DMS 273 (cell line): ENCODE data around the gene SLC25A30.

Experiments used
- DNase-seq: peaks from one replicate; lab custom pipeline; 2025; ENCODE audit not compliant: unreplicated experiment; lab: John Stamatoyannopoulos, UW

The SLC25A30 gene

GRCh38 chr13:45417790-45418534 lies at the start of gene SLC25A30:
TSS of gene SLC25A30 (minus strand) at chr13:45418373. CDS start at chr13:45411425, 6,948 bp downstream.
- peak; percentile 91 for DNase-seq

GRCh38 chr13:45466359-45466758 lies 48.2 kb upstream of the SLC25A30 start:
- no peak for DNase-seq

- DNase-seq, result peak; percentile 96
Measured at GRCh38 chr13:45464687-45465453, 46.7 kb upstream of the SLC25A30 start, which contains the start of gene COG3. TSS of gene COG3 (plus strand) at chr13:45464939. CDS start at chr13:45465037, 98 bp downstream.

GRCh38 chr13:45464141-45464686 lies 46.0 kb upstream of the SLC25A30 start:
- no peak for DNase-seq

GRCh38 chr13:45456196-45456972 lies 38.2 kb upstream of the SLC25A30 start:
- DNase-seq, result no peak

- DNase-seq, result no peak
Measured at GRCh38 chr13:45454204-45454603, 36.0 kb upstream of the SLC25A30 start.

- no peak for DNase-seq
Measured at GRCh38 chr13:45451282-45451681, 33.1 kb upstream of the SLC25A30 start.

GRCh38 chr13:45448965-45449559 lies 30.9 kb upstream of the SLC25A30 start:
- no peak for DNase-seq

- no peak for DNase-seq
Measured at GRCh38 chr13:45447050-45447661, 29.0 kb upstream of the SLC25A30 start.

- no peak for DNase-seq
Measured at GRCh38 chr13:45446181-45446580, 28.0 kb upstream of the SLC25A30 start.

GRCh38 chr13:45445053-45445452 lies 26.9 kb upstream of the SLC25A30 start:
- no peak for DNase-seq

- DNase-seq, result peak; percentile 5
Measured at GRCh38 chr13:45441633-45442032, 23.5 kb upstream of the SLC25A30 start.

GRCh38 chr13:45439781-45440462 lies 21.7 kb upstream of the SLC25A30 start:
- no peak for DNase-seq

GRCh38 chr13:45439008-45439407 lies 20.8 kb upstream of the SLC25A30 start:
- no peak for DNase-seq

- no peak for DNase-seq
Measured at GRCh38 chr13:45437947-45438346, 19.8 kb upstream of the SLC25A30 start.

- DNase-seq, result no peak
Measured at GRCh38 chr13:45436953-45437352, 18.8 kb upstream of the SLC25A30 start.

- no peak for DNase-seq
Measured at GRCh38 chr13:45436332-45436731, 18.2 kb upstream of the SLC25A30 start.

GRCh38 chr13:45434556-45435371 lies 16.6 kb upstream of the SLC25A30 start:
- no peak for DNase-seq

GRCh38 chr13:45433381-45433790 lies 15.2 kb upstream of the SLC25A30 start:
- no peak for DNase-seq
